ENCODE measurements around the gene SPRED2. TPM values are rescaled to one million over a fixed set of nuclear protein-coding genes. Genes with fewer than 3 reads are reported as not detected.
A peak's percentile ranks its signal among the peaks of the same experiment; 100 is the strongest.

SPRED2 gene
- total RNA-seq, 1 donor from 2014 or later = 8.6 TPM

GRCh38 chr2:65438137-65438899 lies 5.9 kb upstream of the SPRED2 start:
- DNase-seq = no peak

DNA sequence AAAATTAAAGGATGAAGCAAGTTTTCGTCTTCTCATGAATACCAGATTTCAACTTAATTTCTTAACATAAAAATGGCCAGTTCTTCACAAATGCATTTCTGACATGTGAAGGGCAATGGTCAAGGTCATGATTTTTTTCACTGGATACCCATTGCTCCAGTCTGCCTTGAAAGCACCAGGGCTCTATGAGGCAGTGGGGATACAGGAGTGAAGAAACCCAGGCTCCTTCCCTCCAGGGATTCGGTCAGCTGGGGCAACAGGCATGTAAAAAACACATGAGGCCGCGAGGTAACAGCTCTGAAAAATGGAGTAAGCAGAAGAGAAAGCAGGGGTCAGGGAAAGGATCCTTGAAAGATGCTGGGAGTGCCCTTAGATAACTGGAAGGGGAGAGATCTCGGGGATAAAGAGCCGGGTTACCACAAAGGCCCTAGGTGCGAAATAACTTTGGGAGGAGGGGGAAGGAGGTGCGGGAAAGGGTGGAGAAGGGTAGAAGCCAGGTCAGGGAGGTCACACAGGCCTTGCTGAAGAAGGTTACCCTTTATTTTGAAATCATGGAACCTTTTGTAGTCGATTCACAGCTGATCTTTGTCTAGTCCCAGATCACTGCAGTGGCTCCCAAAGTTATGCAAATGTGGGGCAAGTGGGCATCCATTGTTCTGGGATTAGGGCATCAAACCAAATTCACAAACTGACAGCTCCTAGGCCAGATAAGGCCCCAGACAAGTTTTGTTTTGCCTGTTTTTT lies 5.2 kb upstream of the SPRED2 start:
- no peak for DNase-seq

- no peak for DNase-seq
These were observed 4.4 kb upstream of the SPRED2 start for GRCh38 chr2:65436824-65437221.

- peak; percentile 75 for DNase-seq
These were observed 3.9 kb upstream of the SPRED2 start for GRCh38 chr2:65436169-65436823.

DNA sequence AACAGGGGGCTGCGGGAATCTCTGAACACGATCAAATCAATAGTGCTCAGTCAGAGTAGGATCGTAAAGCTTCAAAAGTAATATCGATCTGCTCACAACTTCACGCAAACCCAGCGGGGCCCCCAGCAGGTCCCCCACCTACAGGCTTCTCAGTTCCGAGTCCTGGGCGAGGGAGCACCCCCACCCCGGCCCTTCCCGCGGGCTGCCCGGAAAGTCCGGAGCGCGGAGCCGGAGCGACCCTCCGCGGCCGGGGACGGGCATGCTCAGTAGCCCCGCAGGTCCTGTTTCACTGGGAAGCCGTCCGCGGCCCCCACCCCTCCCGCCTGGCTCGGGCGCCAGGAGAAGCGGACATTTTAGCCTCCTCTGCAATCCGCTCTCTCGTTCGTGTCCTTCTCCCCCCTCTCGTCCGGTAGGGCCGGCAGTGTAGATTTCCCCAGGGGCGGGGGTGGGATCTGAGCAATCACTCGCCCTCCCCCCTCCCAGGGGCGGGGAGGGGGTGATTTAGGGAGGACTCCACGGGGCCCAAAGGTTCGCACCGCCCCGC lies 3.3 kb upstream of the SPRED2 start:
- DNase-seq = peak; percentile 78

DNA sequence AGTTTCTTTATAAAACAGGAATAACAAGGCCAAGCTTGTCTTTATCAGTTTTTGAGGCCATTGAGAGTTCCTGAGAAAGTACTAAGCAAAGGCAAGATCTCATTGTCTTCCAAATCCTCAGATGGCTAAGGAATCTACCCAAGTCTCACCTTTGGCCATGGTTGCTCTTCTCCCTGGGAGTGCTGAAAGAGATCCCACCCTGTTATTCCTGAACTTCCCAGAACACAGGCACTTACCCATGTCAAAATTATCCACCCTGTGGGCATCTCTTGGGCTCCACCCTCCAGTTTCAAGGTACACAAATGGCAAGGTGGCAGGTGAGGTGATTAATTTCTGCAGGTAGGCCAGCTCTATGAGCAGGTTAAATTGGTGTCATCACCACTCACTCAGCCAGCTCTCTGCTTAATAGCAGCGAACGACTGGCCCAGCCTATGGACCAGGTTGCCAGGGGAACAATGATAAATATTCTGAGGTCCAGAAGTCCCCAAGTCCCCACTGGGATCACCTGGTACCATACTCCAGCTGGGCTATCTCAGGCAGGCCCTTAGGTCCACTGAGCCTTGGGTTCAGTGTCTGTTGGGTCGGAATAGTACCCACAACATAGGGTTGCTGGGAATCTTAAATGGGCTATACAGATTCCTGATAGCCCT lies 2.3 kb upstream of the SPRED2 start:
- no peak for DNase-seq

- DNase-seq = no peak
These were observed 775 bp downstream of the SPRED2 start for GRCh38 chr2:65431421-65432226.

DNA sequence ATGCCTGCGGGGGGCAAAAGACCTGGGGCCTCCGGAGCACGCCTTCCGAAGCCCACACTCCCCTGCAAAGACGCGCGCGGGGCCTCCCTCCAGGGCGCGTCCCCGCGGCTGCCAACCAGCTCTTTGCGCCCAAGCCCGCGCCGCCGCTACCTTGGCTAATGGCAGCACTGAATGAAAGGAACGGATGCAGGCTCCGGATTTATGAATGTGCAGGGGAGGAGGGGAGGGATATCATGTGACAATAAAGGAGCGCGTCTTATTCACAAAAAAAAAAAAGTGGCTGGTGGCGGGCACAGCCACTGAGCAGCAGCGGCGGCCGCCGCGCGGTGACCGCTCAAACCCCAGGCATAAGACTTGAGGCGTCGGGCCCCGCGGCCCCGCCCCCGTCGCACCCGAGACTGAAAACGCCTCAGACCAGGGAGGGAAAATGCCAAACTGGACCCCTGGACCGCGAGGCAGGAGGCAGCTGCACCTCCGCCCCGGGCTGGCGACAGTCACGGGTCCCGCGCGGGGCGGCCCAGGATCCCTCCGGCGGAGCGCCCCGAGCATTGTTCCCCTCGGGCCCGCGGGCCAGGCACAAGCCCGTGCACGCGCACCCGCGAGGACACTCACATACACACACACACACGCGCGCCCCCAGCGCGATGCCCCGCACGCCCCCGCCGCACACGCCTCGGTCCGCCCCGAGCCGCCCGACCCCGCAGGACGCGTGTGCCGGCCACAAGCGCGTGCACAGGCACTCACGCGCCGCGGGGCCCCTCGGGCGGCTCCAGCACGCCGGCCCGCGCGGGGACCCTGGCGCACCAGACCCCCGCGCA lies 1.6 kb downstream of the SPRED2 start:
- DNase-seq = peak; percentile 61

- no peak for DNase-seq
These were observed 2.4 kb downstream of the SPRED2 start for GRCh38 chr2:65429786-65430602.

GRCh38 chr2:65427532-65427931 lies 4.9 kb downstream of the SPRED2 start:
- no peak for DNase-seq

DNA sequence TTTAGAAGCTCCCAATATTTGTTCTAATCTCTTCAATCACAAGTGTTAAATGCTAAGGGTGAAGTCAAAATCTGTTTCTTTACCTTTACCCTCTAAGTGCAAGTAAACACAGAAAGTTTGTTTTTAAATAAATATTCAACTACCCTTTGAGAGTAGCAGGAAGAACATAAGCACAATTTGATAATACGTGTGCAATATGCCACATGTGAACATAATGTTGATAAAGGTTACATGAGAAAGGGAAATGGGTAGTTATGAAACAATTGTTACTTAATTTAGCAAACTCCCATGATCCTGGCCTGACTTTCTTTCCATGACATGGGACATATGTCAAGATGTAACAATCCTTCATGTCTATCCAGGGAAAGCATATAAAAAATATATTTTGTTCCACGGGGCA lies 7.1 kb downstream of the SPRED2 start:
- no peak for DNase-seq

GRCh38 chr2:65424391-65424790 lies 8.0 kb downstream of the SPRED2 start:
- DNase-seq = no peak

GRCh38 chr2:65421432-65421748 lies 11.0 kb downstream of the SPRED2 start:
- DNase-seq = no peak

GRCh38 chr2:65420712-65421431 lies 11.5 kb downstream of the SPRED2 start:
- no peak for DNase-seq

- no peak for DNase-seq
These were observed 14.8 kb downstream of the SPRED2 start for GRCh38 chr2:65417509-65418085.

GRCh38 chr2:65416945-65417344 lies 15.5 kb downstream of the SPRED2 start:
- DNase-seq = no peak

DNA sequence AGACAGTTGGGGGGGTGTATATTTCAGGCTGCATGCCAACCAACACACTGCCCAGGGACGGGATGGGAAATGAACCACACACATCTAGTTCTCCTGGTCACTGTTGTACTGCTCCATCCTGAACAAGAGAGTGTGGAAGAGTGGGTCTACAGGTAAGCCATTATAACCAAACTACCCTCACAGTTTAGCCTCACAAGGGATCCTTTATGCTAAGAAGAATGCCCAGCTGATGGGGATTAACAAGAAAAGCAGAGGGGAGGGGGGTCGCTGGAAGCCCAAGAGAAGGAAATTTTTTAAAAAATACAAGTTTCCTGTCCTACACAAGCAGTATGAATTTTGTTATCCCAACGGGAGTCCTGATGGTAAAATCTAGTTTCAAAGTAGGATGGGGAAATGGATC lies 16.1 kb downstream of the SPRED2 start:
- no peak for DNase-seq

- no peak for DNase-seq
These were observed 17.3 kb downstream of the SPRED2 start for GRCh38 chr2:65415091-65415490.

DNA sequence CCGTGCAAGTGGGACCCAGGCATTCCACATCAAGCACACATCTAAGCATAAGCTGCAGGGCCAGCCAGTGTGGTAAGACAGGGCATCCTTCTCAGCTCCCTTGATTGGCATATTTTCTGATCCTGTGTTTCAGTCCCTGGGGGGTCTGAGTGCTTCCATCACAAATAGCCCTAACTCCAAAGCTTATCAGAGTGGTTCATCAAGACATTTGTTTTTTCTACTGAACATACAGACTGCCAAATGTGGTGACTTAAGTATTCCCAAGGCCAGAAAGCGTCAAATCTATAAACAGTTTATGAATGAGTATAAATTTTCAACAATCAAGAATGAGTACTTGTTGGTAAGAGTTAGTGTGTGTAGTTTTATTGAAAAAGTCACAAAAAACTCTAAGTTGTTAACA lies 18.8 kb downstream of the SPRED2 start:
- DNase-seq = no peak
